NCI-H526 (cell line): Measurements from ENCODE around the gene RFC5.
"Not testable (repeated sequence)": the region's sequence is repeated elsewhere in the genome, so short reads cannot be mapped to it uniquely, and the experiment has no call there.

Experiments
- DNase-seq, 2 experiments: peaks; one replicate each; lab custom pipeline; 2025; lab: John Stamatoyannopoulos, UW

Gene RFC5

DNA sequence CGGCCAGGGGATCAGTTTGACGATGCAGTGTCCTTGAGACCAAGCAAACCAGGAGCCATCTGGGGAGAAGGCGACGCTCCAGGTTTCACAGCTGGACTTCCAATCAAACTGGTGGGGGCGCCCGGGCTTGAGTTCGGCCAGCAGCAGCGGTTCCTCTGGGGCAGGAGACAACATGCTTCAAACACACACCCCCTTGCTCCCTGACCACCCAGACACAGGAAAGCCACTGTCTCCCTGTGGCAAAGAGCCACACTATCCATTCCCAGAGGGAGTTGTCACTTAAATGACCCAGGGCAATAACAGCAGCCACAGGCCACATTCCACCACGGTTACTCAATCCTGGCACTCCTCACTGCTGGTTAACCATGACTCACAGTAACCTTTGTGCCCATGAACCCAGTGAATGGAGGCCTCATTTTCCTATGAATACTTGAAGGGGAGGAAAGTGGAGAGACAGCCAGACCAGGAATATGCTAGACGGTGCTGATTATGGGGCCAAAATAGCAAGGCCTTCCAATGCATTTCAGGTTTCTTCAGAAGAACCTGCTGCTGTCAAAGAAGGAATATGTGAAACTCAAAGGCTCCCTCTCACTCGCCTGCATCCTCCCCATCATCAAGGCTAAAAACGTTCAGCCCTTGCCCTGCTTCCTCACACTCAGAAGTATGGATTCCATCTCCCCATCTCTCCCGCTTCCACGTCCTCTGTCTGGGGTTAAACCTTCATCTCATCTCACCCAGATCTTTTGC is 36.0 kb downstream of the RFC5 start:
- peak; percentile 76 to 83 for DNase-seq

DNA sequence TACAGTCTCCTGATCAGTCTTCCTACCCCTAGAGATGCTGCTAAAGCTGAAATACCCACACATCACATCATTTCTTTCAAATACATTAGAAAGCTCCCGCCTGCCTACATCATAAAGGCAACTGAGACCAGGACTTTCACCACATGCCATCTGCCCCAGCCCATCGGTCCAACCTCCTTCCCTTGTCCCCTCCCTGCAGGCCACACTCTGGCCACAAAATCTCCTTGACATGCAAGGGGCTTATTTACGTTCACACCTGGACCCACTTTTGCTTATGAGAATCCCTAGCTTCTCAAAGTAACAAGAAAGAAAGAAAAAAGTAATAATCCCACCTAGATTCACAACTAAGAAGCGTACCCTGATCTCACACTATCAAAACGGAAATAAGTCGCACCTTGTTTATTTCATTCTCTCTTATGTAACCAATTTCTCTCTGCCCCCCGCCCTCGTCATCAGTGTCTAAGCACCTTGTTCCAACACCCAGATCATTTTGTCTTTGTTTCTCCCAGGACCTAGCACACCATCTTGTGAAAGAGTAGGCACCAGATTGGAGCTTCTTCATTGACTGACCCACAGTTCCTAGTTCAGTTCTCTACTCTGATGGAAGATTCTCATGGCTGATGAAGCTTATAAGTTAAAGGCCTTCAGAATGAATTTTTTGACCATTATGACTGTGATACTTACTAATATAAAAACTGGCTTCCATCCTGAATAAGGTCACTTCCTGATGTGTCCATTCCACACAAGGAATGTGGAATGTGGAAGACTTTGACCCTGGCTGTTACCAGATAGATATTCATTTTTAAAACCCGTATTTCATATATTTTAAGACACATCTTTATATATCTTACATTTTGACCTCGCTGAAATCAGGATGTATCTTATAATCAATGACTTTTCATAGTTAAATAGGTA is 36.8 kb downstream of the RFC5 start:
- DNase-seq: no peak

DNA sequence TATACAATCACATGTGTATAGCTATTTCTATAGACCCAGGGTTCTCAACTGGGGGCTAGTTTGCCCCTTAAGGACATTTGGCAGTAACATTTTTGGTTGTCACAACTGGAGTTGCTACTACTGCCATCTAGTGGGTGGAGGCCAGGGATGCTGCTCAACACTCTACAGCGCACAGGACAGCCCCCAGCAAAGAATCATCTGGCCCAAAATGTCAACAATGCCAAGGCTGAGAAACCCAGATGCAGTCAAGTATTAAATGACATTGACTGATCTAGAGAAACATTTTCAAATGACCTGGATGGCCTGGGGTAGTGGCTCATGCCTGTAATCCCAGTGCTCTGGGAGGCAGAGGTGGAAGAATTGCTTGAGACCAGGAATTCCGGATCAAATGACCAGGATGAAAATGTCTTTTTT is 38.6 kb downstream of the RFC5 start:
- DNase-seq: peak in 1 of 2 experiments; percentile 70

- DNase-seq: no peak
These were observed 39.6 kb downstream of the RFC5 start for GRCh38 chr12:118055865-118056773.

GRCh38 chr12:118058227-118058626 is 41.7 kb downstream of the RFC5 start:
- no peak for DNase-seq

- DNase-seq: no peak
These were observed 42.4 kb downstream of the RFC5 start for GRCh38 chr12:118058881-118059280.

- peak in 1 of 2 experiments; percentile 34 for DNase-seq
These were observed 43.1 kb downstream of the RFC5 start for GRCh38 chr12:118059341-118060191.

GRCh38 chr12:118060301-118061010 is 44.0 kb downstream of the RFC5 start:
- DNase-seq: peak; percentile 57 to 75

DNA sequence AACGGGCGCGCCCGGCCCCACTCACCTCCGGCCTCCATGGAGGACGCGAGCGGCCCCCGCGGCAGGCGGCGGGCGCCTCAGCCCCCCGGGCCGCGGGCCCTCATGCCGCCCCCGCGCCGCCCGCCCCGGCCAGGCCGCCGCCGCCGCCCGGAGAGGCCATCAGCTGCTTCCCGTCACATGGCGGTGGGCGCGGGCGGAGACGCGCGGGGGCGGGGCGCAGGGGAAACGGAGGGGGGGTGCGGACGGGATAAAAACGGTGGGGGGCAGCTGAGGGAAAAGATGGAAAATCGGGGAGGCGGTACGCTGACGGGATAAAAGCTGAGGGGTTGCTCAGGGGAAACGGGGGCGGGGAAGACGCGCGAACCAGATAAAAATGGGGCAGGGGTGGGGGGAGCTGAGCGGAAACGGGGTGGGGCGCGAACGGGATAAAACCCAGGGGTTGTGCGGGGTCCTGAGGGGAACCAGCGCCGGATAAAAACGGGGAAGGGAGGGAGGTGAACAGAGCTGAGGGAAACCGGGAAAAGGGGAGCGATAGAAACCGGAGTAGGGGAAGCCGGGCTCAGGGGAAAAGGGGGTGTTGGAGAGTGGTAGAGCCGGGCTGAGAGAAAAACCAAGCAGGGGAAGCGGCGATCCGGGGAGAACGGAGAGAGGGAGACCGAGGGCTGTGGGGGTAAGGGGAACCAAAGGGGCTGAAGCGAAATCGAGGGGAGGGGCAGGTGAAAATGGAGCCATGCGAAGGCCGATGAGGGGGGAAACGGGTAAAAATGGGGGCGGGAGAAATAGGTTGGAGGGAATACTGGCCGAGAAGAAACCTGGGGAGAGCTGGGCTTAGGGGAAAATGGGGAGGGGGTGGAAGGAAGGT is 44.7 kb downstream of the RFC5 start, which contains the start of gene WSB2:
TSS of gene WSB2 (minus strand) at position 169 of the 862 bp plus-strand sequence. CDS start at position 38, 131 bp downstream.
- DNase-seq: peak in 1 of 2 experiments; percentile 76

- peak; percentile 43 to 71 for DNase-seq
These were observed 45.7 kb downstream of the RFC5 start for GRCh38 chr12:118061873-118062843.

GRCh38 chr12:118063576-118064391 is 47.3 kb downstream of the RFC5 start:
- no peak for DNase-seq

DNA sequence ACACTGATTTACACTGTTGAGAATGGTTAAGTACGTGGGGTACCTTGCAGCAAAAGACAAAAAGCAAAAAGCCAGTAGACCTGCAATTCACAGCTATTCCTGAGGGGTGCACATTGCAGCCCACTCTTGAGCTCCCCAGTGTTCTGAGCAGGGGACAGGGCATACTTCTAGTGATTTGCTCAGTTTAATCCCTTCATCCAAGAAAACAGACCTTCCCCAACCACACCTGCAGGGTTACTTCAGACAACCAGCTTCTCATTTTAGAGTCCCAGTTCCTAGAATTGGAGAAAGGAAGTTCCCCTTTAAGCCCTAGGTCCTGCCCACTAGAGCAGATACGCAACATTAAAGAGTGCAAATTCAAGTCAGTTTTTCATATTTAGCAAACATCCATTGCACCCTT is 48.1 kb downstream of the RFC5 start:
- DNase-seq: peak in 1 of 2 experiments; percentile 15

GRCh38 chr12:118065380-118065779 is 48.9 kb downstream of the RFC5 start:
- DNase-seq: no peak

DNA sequence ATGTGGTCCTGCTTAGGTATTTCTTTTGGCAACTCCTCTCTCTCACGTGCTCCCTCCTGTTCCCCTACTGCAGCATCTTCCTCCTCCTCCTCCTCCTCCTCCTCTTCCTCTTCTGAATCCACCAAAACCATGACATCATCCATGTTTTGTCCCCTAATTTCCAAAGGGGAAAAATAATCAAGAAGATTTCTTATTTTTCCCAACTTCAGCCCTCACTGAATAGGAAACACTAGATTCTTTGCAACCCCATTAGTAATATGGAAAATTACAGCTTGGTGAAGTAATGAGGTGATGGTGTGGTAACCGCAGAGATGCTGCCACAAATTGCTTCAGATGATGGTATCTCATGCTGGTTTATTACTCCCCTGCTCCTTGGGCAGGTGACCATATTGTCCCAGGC is 51.9 kb downstream of the RFC5 start:
- no peak for DNase-seq

DNA sequence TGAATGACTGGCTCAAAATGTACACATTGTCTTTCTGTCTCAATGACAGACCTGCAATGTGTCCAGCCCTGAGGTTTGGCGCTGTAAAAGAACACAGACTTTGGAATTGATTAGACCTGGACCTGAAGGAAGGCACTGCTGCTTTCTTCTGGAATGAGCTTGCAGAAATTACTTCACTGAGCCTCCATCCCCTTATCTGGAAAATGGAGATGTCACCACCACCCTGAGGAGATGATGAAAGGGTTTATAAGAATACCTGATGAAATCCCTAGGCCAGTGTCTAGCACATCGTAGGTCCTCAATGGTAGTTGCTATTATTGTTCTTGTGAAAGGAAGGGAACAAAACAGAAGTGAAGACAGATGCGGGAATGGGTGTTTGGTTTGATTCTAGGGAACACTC is 54.1 kb downstream of the RFC5 start:
- no peak for DNase-seq

- DNase-seq: no peak
These were observed 57.3 kb downstream of the RFC5 start for GRCh38 chr12:118073768-118074167.

DNA sequence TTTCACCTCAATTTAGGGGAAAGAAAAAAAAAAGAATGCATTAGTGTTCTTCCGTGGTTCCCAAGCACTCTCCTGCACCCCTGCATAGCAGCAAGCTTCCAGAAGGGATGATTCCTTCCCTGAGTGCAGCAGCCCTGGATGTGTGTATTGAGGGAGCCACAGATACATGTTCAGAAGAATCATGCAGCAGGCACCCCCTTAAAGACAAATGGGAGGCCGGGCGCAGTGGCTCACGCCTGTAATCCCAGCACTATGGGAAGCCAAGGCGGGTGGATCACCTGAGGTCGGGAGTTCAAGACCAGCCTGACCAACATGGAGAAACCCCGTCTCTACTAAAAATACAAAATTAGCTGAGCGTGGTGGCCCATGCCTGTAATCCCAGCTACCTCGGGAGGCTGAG is 65.0 kb downstream of the RFC5 start:
- DNase-seq: not testable (repeated sequence)
